Dendritic cell treated with granulocyte-macrophage colony-stimulating factor and Interleukin-4, amounts not matched to agents 40 ng/mL and 50 ng/mL, for 4 days (primary cell): ENCODE data around the gene ROCK1.

Experiments used
- H3K27ac Mint-ChIP-seq: one replicate; pipeline ENCODE4 v1.8.0; 2022; ENCODE audit warnings: mild to moderate bottlenecking, mixed read lengths
- H3K27me3 Mint-ChIP-seq: one replicate; pipeline ENCODE4 v1.8.0; 2022; ENCODE audit warnings: mild to moderate bottlenecking, mixed read lengths
- H3K36me3 Mint-ChIP-seq: one replicate; pipeline ENCODE4 v1.8.0; 2022; ENCODE audit warnings: low read depth, mixed read lengths
- H3K4me1 Mint-ChIP-seq: one replicate; pipeline ENCODE4 v1.8.0; 2022; ENCODE audit warnings: low read depth, mixed read lengths
- H3K4me3 Mint-ChIP-seq: one replicate; pipeline ENCODE4 v1.8.0; 2022; ENCODE audit warnings: mild to moderate bottlenecking, moderate library complexity, mixed read lengths
- H3K9me3 Mint-ChIP-seq: one replicate; pipeline ENCODE4 v1.8.0; 2022; ENCODE audit warnings: mixed read lengths
- intact Hi-C: fragments of 100-400 bp; cut with micrococcal nuclease; formaldehyde crosslinking; loops from one replicate; pipeline ENCODE4 v1.15.0; 2022

The ROCK1 gene

DNA sequence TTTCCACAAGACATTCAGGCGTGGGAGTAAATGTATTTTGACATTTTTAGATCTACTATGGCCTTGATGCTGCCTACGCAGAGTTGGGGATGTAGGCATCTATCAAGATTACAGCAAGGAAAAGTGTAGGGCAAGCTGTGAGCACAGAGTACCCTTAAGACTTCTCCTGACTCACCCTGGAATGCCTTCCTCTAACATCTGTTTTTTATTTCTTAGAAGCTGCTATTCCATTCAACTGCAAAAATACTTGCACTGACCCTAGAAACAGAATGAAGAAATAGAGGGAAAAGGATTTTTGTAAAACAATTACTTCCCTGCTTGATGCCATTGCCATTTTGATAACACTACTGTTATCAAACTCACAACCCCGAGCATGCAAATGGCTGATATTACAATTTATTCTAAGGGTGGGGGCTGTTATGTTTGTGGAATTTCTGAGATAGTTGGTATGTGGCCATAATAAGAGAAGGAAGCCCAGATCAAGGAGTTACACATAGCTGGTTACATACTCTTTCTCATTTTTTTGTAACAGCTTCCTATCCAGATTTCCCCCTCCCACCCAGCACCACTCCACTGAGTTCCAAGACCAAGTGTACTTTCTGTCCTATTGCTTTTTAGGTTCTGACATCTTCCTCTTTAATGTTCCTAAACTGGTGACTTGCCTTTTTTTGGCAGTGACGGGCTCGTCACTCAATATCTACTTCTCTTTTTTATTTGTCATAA is 6.0 kb upstream of the ROCK1 start:
- Mint-ChIP-seq H3K36me3 (no peaks in the 10 kb centered on the region), H3K27me3 (no peaks in the 10 kb centered on the region), H3K27ac (peak overlapping the region; percentile 93), H3K4me3 (peak overlapping the region; percentile 37), H3K4me1 (peaks cover 20% of the 10 kb centered on the region), H3K9me3 (no peaks in the 10 kb centered on the region)
- intact Hi-C loops = loop anchor here (5.0 kb wide), 1 partner anchor 45 kb away; no protein-coding TSS in a partner anchor

DNA sequence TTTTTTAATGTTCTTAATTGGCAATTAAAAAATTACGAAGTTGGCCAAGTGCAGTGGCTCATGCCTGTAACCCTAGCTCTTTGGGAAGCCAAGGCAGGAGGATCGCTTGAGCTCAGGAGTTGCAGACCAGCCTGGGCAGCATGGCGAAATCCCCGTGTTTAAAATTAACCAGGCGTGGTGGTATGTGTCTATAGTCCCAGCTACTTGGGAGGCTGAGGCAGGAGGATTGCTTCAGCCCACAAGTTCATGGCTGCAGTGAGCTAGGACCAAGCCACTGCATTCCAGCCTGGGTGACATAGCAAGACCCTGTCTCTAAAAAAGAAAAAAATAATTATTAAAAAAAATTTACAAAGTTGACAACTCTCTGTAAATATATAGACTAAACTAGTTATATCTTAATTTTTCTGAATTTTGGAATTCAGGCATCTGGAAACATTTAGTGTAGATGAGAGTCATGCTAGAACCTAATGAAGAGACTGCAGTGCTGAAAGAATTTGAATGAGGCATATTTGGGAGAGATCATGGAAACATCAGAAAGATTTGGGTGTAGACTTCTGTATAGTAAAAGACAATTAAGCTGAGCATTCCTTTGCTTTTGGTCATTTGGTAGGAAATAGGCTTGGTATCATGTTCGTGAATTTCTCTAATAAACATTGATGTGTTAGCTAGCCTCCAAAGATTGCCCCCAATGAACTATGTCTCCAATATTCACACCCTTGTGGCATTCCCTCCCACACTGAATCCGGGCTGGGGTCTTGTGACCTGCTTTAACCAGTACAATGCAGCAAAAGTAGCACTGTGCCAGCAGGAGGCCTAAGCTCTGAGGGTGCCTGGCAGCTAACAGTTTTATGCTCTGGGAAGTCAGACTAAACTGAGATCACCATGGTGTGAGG is 4.2 kb upstream of the ROCK1 start:
- Mint-ChIP-seq H3K27ac (peak overlapping the region; percentile 67), H3K36me3 (peaks cover 16% of the 10 kb centered on the region), H3K27me3 (no peaks in the 10 kb centered on the region), H3K9me3 (no peaks in the 10 kb centered on the region), H3K4me3 (no peak overlapping the region), H3K4me1 (peaks cover 20% of the 10 kb centered on the region)
- intact Hi-C loops = loop anchor here (5.0 kb wide), 1 partner anchor 47 kb away; no protein-coding TSS in a partner anchor

DNA sequence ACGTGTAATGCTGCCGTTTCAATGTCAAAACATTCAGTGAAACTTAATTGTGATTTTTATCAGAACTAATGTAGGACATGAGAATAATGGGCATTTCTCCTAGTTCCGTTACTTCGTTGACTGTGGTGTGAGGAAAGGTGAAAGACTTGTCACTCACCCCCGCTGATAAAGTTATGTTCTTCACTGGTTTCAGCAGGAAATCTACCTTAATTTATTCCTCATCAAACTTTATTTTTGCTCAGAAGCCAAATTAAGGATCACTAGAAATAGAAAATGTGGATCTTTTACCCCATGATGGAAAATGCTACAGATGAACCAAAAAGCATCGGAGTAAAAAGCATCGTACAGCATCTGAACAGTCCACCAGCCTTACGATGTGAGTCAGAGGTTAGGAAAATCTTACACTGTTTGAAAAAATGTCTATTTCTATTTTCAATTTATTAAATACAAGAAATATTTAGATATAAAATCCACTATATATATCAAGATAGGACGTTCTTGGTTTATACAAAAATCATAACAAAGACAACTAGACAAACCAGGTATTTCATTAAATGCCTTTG is 1.0 kb upstream of the ROCK1 start:
- peaks cover 12% of the 10 kb centered on the region for H3K4me1 Mint-ChIP-seq
- H3K27ac Mint-ChIP-seq = peak overlapping the region; percentile 100
- peak overlapping the region; percentile 88 for H3K4me3 Mint-ChIP-seq
- H3K36me3 Mint-ChIP-seq = peaks cover 21% of the 10 kb centered on the region
- intact Hi-C loops = loop anchor here (5.0 kb wide), 1 partner anchor 500 kb away; the partner anchor contains the start of gene SNRPD1
- H3K9me3 Mint-ChIP-seq = no peaks in the 10 kb centered on the region
- no peaks in the 10 kb centered on the region for H3K27me3 Mint-ChIP-seq

DNA sequence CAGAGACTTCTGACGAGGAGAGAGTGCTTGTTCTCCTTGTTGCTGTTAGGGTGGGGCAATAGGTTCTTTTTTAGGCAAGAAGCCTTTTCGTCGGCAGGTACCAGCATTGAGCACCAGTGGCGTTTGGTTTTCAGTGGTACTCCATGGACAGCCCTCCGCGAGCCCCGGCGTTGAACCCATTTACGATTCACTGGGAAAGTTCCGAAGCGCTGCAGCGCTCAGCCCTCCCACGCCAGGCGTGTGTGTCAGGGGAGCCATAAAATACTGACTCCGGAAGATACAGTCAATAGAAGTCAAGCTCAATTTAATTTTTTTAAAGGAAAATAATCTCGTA is 494 bp upstream of the ROCK1 start:
- Mint-ChIP-seq H3K9me3 (no peaks in the 10 kb centered on the region), H3K4me3 (peak overlapping the region; percentile 88), H3K36me3 (peaks cover 21% of the 10 kb centered on the region), H3K4me1 (peaks cover 7% of the 10 kb centered on the region), H3K27ac (peak overlapping the region; percentile 100), H3K27me3 (no peaks in the 10 kb centered on the region)
- intact Hi-C loops = loop anchor here (5.0 kb wide), 1 partner anchor 500 kb away; the partner anchor contains the start of gene SNRPD1

DNA sequence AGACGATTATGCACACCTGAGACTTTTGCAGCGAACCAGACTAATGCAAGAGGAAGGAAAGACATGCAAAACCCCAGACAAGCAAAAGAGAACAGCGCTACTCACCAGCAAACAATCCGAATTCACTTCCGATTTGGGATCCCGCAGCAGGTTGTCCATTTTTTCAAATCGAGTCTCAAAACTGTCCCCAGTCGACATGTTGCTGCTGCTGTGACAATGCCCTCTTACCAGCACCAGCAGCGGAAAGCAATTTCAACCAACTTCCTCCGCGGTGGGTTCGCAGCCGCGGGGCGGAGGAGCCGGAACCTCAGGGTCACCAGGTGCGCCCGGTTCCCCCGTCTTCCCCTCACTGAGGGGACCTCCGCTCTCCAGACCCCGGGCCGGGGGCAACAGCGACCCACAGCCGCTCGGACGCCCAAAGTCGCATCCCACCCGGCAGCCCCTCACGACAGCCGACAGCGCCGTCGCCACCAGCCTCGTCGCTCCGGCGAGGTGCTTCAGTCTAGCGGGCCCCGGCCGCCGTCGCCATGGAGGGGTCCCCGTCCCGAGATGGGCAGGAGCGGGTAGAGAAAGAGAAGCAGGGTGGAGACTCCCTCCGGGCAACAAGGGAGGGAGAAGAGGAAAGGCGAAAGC is 784 bp downstream of the ROCK1 start:
- Mint-ChIP-seq H3K36me3 (peaks cover 21% of the 10 kb centered on the region), H3K9me3 (no peaks in the 10 kb centered on the region), H3K4me1 (peaks cover 9% of the 10 kb centered on the region), H3K27ac (peak overlapping the region; percentile 100), H3K27me3 (no peaks in the 10 kb centered on the region), H3K4me3 (peak overlapping the region; percentile 99)
- intact Hi-C loops = loop anchor here (5.0 kb wide), 1 partner anchor 501 kb away; the partner anchor contains the start of gene SNRPD1

DNA sequence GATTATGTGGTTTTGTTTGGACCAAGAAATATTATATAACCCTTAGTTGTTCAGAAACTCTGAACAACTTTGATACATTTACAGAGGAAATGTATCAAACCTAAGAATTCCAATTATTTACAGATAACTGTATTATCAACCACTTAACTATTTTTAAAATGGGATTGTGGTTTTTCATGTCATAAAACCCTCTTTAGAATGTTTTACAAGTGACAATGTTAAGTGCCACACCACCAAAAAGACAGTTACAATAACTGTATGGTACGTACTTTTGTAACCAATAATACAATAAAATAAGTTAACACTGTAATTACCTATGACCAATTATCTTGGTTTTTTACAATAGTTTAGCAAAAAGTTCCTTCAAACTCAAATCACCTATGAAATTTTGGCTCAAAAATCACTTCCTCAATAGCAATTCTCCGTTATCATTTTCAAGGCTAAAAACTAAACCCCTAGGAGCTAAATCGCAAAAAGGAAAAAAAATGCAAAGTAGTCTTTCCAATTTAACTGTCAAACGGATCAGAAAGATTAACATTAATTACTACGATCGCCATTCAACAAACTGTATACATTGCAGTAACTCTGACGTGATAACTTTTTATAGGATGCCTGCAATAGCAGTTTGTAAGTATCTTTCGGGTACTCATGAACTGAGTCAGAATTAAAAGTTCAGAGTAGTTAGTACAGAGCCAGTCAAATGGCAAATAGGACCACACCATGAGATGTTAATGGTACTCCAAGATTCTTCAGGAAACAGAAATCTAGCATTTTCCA is 1.5 kb downstream of the ROCK1 start:
- Mint-ChIP-seq H3K36me3 (peaks cover 21% of the 10 kb centered on the region), H3K27ac (peak overlapping the region; percentile 100), H3K27me3 (no peaks in the 10 kb centered on the region), H3K4me3 (peak overlapping the region; percentile 99), H3K9me3 (no peaks in the 10 kb centered on the region), H3K4me1 (peaks cover 15% of the 10 kb centered on the region)
- intact Hi-C loops = loop anchor here (5.0 kb wide), 3 partner anchors 43 to 502 kb away; partner anchors contain the start of gene SNRPD1

DNA sequence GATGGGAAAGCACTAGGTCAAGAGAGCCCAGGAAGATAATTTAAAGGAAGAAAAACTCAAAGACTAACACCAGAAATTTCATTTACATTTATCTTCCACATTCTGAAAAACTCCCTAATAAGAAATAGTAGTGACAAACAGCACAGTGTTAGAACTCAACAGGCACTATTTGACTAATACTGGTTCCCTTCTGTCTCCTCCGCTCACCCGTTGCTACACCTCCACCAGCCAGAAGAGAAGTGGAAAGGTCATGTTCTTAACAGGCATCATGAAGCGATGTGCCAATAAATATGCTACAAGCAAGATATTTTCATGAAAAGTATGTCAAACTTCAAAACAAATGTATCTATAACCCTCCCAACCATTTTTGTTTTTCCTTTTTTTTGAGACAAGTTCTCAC is 5.7 kb downstream of the ROCK1 start:
- peaks cover 7% of the 10 kb centered on the region for H3K36me3 Mint-ChIP-seq
- peaks cover 30% of the 10 kb centered on the region for H3K4me1 Mint-ChIP-seq
- H3K9me3 Mint-ChIP-seq = no peaks in the 10 kb centered on the region
- H3K4me3 Mint-ChIP-seq = peak overlapping the region; percentile 20
- H3K27me3 Mint-ChIP-seq = no peaks in the 10 kb centered on the region
- peak overlapping the region; percentile 6 for H3K27ac Mint-ChIP-seq
- intact Hi-C loops = loop anchor here (5.0 kb wide), 2 partner anchors 39 to 61 kb away; no protein-coding TSS in a partner anchor

DNA sequence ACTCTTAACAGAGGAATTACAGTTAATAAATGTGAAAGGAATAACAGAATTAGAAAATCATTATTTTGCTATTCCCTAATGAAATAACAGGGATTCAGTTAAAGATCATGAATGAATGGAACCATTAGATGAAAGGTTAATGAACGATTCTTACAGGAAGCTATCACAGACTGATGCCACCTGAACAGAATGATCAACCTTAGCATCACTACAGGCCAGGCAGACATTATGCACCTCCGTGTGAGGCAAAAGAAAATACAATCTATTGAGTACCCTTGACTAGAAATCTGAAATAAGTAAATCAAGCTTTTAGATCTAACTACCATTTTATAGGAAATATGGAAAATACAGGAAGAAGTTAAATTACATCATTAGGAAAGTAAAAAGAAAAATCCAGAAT is 10.4 kb downstream of the ROCK1 start:
- H3K27ac Mint-ChIP-seq = peak overlapping the region; percentile 12
- no peak overlapping the region for H3K4me3 Mint-ChIP-seq
- no peaks in the 10 kb centered on the region for H3K27me3 Mint-ChIP-seq
- H3K36me3 Mint-ChIP-seq = no peaks in the 10 kb centered on the region
- H3K4me1 Mint-ChIP-seq = peaks cover 70% of the 10 kb centered on the region
- no peaks in the 10 kb centered on the region for H3K9me3 Mint-ChIP-seq
- intact Hi-C loops = no loop called here

DNA sequence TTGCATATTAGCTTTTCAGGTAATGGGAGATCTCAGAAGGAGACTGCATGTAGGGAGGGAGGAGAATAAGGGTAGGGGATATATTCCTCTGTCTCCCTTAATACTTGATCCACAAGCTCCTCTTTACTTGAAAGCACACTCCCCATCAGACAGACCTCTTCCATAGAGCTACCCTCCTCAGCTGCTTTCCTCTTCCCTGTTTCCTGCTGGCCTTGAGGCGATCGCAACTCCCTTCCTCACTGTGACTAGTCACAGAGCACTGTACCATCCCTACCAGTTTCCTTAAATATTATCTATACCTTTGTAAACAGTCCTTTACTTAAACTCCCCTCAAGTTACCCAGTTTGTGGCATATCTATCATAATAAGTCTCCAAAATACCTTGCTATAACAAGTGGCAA is 10.9 kb downstream of the ROCK1 start:
- peaks cover 66% of the 10 kb centered on the region for H3K4me1 Mint-ChIP-seq
- no peaks in the 10 kb centered on the region for H3K27me3 Mint-ChIP-seq
- H3K27ac Mint-ChIP-seq = peak overlapping the region; percentile 12
- no peak overlapping the region for H3K4me3 Mint-ChIP-seq
- H3K9me3 Mint-ChIP-seq = peaks cover under 1% of the 10 kb centered on the region
- intact Hi-C loops = no loop called here
- H3K36me3 Mint-ChIP-seq = no peaks in the 10 kb centered on the region

DNA sequence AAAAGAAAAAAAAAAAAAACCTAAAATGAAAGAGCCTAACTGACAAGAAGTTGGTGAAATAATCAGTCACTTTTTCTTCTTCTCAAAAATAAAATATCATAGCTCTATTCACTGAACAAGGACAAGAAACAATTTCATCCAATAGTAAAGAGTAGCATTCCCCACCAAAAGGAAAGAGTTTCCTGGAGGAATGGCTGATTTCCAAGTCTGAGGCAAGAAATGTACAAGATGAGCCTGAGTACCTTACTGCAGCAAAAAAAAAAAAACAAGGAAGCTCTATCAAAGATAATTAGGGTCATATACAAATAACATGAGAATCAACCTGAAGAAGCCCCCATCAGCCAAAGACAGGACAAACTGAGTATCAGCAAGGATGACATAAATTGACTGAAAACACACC is 11.5 kb downstream of the ROCK1 start:
- intact Hi-C loops = no loop called here
- H3K9me3 Mint-ChIP-seq = peaks cover 6% of the 10 kb centered on the region
- H3K27ac Mint-ChIP-seq = no peak overlapping the region
- peaks cover 4% of the 10 kb centered on the region for H3K36me3 Mint-ChIP-seq
- no peaks in the 10 kb centered on the region for H3K27me3 Mint-ChIP-seq
- no peak overlapping the region for H3K4me3 Mint-ChIP-seq
- peaks cover 61% of the 10 kb centered on the region for H3K4me1 Mint-ChIP-seq

DNA sequence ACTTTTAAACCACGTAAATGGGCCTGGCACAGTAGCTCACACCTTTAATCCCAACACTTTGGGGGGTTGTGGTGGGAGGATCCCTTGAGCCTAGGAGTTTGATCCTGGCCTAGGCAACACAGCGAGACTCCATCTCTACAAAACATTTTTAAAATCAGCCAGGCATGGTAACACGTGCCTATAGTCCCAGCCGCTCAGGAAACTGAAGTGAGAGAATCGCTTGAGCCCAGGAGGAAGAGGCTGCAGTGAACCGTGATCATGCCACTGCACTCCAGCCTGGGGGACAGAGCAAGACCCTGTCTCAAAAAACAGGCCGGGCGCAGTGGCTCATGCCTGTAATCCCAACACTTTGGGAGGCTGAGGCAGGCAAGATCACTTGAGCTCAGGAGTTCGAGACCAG is 12.2 kb downstream of the ROCK1 start:
- Mint-ChIP-seq H3K36me3 (peaks cover 11% of the 10 kb centered on the region), H3K4me3 (no peak overlapping the region), H3K27ac (no peak overlapping the region), H3K4me1 (peaks cover 60% of the 10 kb centered on the region), H3K9me3 (peaks cover 10% of the 10 kb centered on the region), H3K27me3 (no peaks in the 10 kb centered on the region)
- intact Hi-C loops = no loop called here

DNA sequence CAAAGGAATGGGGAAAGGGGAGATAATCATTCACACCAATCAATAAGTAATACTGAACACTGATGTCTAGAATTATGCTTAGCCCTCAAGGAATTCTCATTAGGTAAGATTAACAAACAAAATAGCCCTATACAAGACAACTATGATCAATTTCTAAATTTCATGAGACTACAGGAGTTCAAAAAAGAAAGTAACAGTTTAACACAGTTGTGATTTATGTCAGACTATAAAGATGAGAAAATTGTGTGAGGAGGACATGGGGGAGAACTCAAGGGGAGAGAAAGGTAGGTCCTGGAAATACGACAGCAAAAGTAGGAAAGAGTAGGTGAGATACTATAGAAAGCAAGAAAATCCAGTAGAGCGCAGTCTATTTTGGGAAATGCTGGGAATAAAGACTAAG is 14.9 kb downstream of the ROCK1 start:
- peaks cover 10% of the 10 kb centered on the region for H3K9me3 Mint-ChIP-seq
- intact Hi-C loops = no loop called here
- no peaks in the 10 kb centered on the region for H3K27me3 Mint-ChIP-seq
- no peak overlapping the region for H3K4me3 Mint-ChIP-seq
- peaks cover 51% of the 10 kb centered on the region for H3K4me1 Mint-ChIP-seq
- peaks cover 13% of the 10 kb centered on the region for H3K36me3 Mint-ChIP-seq
- no peak overlapping the region for H3K27ac Mint-ChIP-seq

DNA sequence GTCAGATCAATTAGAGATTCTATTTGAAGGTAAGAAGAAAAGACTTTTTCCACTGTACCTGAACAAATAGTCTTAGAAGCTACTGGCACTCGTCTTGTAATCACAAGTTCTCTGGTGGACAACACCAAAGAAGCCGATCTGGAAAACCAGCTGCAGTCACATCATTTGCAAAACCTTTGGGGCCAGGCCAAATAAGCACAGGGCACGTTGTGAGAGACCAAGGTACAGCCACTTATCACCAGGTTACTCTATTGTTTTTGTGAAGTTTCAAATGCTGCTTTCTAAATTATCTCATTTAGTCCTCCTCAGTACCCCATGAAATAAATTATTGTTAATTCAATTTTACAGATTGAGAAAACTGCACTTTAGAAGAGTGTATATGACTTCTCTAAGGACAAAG is 18.5 kb downstream of the ROCK1 start:
- intact Hi-C loops = no loop called here
- Mint-ChIP-seq H3K9me3 (peaks cover 10% of the 10 kb centered on the region), H3K27me3 (no peaks in the 10 kb centered on the region), H3K4me3 (no peak overlapping the region), H3K4me1 (peaks cover 23% of the 10 kb centered on the region), H3K36me3 (peaks cover 13% of the 10 kb centered on the region), H3K27ac (no peak overlapping the region)
